Effector CD8-positive, alpha-beta T cell (primary cell): ENCODE results near the gene AKIRIN2.
"Not testable (repeated sequence)": the region's sequence is repeated elsewhere in the genome, so short reads cannot be mapped to it uniquely, and the experiment has no call there.

Experiments used
- DNase-seq: peaks from one replicate; lab custom pipeline; 2025; lab: John Stamatoyannopoulos, UW

AKIRIN2 gene

DNA sequence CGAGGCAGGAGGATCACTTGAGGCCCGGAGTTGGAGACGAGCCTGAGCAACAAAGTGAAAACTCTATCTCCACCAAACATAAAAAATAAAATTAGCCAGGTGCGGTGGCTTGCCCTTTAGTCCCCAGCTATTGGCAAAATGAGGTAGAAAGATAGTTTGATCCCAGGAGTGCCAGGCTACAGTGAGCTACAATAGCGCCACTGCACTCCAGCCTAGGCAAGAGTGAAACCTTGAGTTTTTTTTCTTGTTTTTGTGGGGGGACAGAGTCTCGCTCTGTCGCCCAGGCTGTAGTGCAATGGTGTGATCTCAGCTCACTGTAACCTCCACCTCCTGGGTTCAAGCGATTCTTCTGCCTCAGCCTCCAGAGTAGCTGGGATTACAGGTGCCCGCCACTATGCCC, 14.1 kb downstream of the AKIRIN2 start:
- not testable (repeated sequence) for DNase-seq

- no peak for DNase-seq
Observed at GRCh38 chr6:87687296-87687695, 14.7 kb downstream of the AKIRIN2 start.

DNA sequence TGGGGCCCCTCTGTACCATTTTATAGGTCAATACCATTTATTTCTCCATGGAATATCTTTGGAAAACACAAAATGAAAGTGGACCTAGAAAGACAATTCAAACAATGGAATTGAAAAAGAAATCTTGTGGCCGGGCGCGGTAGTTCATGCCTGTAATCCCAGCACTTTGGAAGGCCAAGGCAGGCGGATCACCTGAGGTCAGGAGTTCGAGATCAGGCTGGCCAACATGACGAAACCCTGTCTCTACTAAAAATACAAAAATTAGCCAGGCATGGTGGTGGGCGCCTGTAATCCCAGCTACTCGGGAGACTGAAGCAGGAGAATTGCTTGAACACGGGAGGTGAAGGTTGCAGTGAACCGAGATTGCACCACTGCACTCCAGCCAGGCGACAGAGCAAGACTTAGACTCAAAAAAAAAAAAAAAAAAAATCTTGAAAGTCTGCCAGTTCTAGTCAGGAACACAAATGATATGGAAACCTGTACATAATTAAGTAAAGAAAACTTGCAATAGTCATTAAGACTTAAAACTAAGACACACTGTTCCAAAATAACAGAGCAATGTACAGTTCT, 15.3 kb downstream of the AKIRIN2 start:
- DNase-seq, result not testable (repeated sequence)

DNA sequence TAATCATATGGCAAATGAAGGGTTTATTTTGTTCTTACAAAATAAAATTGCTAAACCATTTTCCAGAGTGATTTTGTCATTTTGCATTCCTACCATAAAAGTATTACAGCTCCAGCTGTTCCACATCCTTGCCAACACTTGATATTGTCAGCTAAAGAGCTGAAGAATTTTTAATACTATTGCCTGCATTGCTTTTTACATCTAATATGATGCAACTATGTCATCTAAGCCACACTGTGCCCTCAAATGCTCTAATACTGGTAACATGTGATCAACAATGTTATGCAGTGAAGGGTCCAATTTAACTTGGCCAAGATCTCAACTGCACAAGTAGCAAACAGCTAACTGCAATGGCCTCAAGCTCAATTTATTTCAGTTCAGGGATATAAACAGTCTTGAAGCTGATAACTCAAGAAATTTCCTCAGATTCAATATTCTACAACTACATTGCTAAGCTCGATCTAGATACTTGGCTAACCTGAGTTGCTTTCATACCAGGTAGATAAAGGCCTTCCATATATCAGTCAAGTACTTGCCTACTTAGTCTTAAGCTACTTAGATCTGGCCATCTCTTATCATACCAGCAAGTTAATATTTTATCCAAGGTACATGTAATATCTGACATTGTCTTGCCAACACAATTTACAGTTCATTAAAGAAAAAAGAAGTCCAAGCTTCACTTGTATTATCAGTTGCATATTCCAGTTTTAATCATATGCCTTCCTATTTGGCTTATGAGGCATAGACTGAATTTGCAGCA, 17.0 kb downstream of the AKIRIN2 start:
- no peak for DNase-seq

GRCh38 chr6:87683890-87684289, 18.1 kb downstream of the AKIRIN2 start:
- no peak for DNase-seq

DNA sequence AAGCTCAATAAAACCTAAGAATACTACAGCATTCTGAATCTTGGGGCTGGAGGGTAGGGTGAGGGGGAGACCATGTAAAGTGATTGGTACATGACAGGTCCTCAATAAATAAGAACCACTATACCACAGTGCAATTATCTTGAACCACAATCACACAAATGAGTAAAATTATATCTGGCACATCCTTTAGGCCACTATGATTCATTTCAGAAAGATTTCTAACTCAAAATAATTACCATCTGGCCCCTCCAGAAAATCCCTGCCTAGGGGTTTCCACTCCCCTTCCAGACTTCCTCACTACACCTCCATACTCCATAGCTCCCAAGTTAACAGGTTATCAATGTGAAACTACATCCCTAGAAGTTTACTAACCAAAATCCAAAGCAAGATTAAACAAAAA, 19.7 kb downstream of the AKIRIN2 start:
- no peak for DNase-seq

- DNase-seq, result no peak
Observed at GRCh38 chr6:87675004-87675681, 26.9 kb downstream of the AKIRIN2 start.

GRCh38 chr6:87674290-87674689, 27.7 kb downstream of the AKIRIN2 start:
- DNase-seq, result no peak

- DNase-seq, result no peak
Observed at GRCh38 chr6:87673237-87673636, 28.8 kb downstream of the AKIRIN2 start.

DNA sequence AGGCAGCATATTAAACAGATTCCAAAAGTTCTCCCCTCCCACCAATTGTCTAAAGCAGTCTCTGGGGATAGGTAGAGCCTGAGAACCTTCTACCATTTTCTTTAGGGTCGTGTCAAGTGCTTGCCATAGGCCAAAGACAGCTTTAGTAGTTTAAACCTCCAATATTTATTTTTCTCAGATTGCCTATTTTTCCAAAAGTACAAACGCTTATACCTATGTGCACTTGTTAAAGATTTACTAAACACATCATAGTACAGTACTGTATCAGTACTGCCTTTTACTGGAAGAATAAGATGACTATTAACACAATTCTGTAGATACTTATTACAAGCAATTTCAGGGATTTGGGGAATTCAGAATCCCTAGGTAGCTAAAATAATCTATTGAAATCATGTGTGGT, 29.4 kb downstream of the AKIRIN2 start:
- DNase-seq, result no peak

DNA sequence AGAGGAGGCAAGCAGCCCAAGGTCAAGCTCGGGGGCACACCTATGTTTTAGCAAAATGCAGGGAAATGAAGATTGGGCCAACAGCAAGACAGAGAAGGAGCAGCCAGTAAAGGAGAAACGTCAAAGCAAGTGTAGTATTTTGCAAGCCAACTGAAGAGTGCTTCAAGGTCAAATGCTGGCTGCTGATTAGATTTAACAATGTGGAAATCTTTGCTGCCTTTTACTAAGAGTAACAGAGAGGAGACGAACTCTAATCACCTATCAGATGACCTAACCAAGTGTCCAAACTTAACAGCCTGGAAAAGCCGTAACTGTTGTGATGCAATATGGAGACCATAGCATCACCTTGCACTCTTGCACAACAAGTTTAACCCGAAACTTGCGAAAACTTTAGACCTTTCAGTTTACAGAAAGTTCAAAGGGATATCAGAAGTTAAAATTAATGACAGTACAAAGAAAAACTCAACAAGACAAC, 30.4 kb downstream of the AKIRIN2 start:
- no peak for DNase-seq

- DNase-seq, result no peak
Observed at GRCh38 chr6:87670707-87671106, 31.3 kb downstream of the AKIRIN2 start.

GRCh38 chr6:87669051-87669450, 33.0 kb downstream of the AKIRIN2 start:
- no peak for DNase-seq

GRCh38 chr6:87668013-87668412, 34.0 kb downstream of the AKIRIN2 start:
- DNase-seq, result no peak

- DNase-seq, result no peak
Observed at GRCh38 chr6:87667032-87667431, 35.0 kb downstream of the AKIRIN2 start.

- DNase-seq, result no peak
Observed at GRCh38 chr6:87664921-87665485, 37.0 kb downstream of the AKIRIN2 start.

DNA sequence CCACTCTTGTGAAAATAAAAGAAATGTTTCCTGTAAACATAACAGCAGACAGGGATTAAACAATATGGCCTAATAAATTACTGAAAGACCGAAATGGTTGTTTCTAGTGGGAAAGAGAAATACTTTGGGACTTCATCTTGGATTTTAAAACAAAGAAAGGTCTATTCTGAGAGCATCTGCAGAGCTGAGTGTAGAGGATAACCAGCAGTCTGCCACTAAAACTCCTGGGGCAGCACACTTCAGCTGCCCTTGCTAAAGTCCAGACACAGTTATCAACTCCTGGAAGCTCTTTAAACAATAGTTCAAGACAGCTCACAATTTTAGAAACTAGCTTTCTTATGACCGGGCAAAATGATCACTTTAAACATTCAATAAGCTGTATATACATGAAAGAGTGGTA, 38.6 kb downstream of the AKIRIN2 start:
- DNase-seq, result no peak

DNA sequence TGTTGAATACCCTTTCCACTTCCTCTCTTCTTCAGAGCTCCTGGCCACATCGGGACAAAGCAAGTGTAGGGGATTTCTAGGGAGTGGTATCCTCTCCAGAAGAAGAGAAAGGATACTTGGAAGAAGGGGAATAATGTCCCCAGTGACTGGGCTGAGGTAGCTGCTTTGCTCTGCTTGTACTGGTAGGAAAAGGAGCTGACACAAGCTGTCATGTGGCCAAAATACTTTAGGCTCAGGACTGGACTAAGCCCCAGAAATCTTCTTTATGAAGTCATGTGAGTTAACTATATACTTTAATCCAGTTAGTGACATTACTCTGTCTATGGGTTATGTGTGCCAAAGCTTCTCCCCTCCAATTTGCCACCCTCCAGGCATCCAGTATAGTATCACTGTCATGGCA, 40.5 kb downstream of the AKIRIN2 start:
- no peak for DNase-seq

GRCh38 chr6:87661016-87661415, 41.0 kb downstream of the AKIRIN2 start:
- DNase-seq, result no peak

DNA sequence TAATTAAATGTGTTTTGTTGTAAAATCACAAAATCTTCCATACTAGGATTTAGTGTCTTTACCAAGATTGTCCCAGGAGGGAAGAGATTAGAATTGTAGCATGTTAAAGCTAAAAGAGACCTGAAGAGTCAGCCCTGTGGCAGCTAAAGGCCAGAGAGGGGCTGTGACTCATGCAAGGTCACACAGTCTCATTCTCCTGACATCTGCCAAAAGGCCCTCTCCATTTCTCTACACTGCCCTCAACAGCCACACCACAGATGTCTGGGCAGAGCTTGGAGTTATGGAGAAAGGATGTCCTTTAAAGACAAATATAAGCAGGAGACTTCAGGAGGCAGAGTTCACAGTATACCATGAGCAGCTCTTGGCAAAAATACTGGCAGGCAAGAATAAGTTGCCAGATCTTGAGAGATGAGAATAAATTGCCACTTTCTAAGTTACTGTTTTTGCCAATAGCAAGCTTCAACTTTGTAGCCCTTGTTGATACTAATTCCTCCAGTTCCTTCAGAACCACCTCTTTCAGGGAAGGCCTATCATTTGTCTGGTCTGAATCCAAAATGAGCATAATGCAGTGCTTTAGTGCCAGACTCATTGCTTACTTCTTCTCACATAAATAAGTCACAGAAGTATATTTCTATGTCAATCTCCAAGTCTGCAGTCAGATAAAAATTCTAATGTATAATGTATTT, 41.7 kb downstream of the AKIRIN2 start:
- DNase-seq, result no peak

DNA sequence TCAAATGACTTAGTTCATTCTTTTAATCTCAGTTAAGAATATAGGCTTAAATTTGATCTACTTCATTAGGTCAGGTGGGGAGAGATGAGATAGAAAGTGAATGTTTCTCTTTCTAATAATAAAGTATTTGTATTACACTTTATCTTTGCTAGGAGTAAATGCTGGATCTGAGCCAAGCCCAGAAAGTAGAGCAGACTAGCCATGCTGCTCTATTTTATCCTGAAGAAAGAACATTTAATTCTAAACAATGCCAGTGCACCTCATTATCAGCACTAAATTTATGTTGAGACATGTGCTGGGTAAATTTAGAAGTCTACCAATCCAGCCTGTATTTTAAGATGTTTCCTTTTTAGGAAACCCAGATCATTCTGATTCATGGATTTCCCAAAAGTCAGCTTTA, 43.5 kb downstream of the AKIRIN2 start:
- DNase-seq, result no peak

GRCh38 chr6:87656857-87657256, 45.2 kb downstream of the AKIRIN2 start:
- no peak for DNase-seq
